Prostate gland (tissue), 2 donors: Measurements from ENCODE around the gene PLSCR4.

ENCODE experiments used
- POLR2AphosphoS5 ChIP-seq: sonication (generic); formaldehyde crosslinking; IDR thresholded peaks from one replicate; pipeline ENCODE4 v1.6.1; 2017; ENCODE audit warnings: antibody characterized with exemption
- TF ChIP-seq, protein P1 (sequence below), 4 experiments: fragments of 200-600 bp in 2 of 4; fragments of 450-650 bp in 2 of 4; sonication (generic) in 2 of 4; IDR thresholded peaks; 1 replicate in 3 of 4; 2 replicates in 1 of 4; pipeline ENCODE4 v1.5.1; 2016 to 2019; ENCODE audit warnings: antibody characterized with exemption in 4 of 4, mild to moderate bottlenecking in 2 of 4, moderate library complexity in 2 of 4

DNA sequence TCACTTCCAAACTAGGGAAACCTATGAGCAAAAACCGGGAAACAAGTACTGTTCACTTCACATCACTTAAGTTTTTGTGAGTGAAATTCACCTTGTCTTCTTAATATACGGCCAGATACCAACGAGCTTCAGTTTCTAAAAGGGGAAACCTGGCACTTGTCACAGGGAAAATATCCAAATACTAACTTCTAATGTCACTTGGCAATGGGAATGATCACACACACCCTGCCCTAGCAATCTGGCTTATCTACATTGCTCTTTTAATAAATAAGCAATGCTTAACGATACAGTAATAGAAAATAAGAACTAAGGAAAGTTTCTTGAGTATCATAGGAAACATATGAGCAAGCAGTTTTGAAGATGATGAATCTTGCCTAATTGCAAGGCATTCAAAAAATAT is 55.3 kb downstream of the PLSCR4 start:
- TF ChIP-seq, protein P1, sequence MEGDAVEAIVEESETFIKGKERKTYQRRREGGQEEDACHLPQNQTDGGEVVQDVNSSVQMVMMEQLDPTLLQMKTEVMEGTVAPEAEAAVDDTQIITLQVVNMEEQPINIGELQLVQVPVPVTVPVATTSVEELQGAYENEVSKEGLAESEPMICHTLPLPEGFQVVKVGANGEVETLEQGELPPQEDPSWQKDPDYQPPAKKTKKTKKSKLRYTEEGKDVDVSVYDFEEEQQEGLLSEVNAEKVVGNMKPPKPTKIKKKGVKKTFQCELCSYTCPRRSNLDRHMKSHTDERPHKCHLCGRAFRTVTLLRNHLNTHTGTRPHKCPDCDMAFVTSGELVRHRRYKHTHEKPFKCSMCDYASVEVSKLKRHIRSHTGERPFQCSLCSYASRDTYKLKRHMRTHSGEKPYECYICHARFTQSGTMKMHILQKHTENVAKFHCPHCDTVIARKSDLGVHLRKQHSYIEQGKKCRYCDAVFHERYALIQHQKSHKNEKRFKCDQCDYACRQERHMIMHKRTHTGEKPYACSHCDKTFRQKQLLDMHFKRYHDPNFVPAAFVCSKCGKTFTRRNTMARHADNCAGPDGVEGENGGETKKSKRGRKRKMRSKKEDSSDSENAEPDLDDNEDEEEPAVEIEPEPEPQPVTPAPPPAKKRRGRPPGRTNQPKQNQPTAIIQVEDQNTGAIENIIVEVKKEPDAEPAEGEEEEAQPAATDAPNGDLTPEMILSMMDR (IDR thresholded peaks at IDR 0.05): no peak
- no peak for TF ChIP-seq POLR2AphosphoS5
